NOMO-1 (cell line): Measurements from ENCODE around the gene EIF4EBP2.

Experiments used
- DNase-seq, 2 experiments: peaks; one replicate each; lab custom pipeline; 2025; ENCODE audit not compliant: unreplicated experiment in 2 of 2; lab: John Stamatoyannopoulos, UW

EIF4EBP2 gene

GRCh38 chr10:70376436-70377378 is 27.2 kb upstream of the EIF4EBP2 start:
- DNase-seq: no peak

DNA sequence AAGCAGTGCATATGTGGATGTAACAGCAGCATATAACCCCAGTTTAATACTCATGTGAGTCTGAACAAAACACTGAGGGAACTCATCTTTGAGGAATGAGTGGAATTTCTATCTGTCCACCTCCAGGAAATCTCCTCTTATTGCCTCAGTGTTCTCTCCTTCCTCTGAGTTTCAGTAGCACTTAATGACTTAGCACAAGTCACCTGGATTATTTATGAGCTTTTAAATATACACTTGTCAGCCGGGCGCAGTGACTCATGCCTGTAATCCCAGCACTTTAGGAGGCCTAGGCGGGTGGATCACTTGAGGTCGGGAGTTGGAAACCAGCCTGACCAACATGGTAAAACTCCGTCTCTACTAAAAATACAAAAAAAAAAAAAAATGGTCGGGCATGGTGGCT is 25.8 kb upstream of the EIF4EBP2 start:
- DNase-seq: no peak

- DNase-seq: no peak
These were observed 24.3 kb upstream of the EIF4EBP2 start for GRCh38 chr10:70379581-70380176.

- DNase-seq: no peak
These were observed 23.4 kb upstream of the EIF4EBP2 start for GRCh38 chr10:70380350-70381135.

DNA sequence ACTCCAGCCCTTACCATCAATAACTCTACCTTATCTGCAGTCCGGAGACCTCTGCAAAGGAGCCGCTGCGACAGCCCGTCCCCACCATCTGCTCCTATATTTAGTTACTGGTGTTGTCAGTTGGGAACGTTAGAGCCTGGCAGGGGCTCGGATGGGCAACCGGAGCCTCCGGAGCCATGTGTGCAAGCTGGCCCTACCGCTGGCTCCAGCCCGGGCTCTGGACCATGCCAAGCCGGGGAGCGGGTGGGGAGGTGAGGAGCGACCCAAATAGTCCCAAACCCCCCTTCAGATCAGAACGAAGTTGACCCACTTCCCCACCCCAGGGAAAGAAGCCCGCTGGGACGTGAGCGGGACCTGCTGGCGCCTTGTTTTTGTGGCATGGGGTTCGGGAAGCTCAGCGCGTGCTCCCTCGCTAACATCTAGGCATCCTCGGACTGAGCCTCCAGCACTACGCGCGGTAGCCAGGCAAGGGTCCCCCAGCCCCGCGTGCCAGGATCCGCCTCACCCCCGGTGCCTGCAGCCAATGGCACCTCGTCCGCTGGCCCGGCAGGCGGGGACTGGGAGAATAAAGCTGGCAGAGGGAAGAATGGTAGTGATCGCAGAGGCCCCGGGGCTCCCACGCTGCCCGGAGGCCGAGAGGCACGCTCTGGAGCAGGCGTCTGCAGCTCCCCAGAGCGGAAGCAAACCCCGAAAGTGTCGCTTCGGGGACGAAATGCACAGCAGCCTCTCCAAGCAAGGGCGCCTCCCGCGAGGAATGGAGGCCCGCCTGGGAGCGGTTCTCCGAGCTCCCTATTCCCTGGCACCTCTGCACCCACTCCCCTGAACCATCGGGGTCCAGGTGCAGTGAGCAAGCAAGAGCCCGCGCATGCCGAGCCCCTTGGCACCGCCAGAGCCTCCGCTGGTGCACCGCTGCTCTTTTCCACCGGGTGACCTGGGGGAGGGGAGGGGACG is 22.2 kb upstream of the EIF4EBP2 start:
- DNase-seq: peak in 1 of 2 experiments; percentile 21

DNA sequence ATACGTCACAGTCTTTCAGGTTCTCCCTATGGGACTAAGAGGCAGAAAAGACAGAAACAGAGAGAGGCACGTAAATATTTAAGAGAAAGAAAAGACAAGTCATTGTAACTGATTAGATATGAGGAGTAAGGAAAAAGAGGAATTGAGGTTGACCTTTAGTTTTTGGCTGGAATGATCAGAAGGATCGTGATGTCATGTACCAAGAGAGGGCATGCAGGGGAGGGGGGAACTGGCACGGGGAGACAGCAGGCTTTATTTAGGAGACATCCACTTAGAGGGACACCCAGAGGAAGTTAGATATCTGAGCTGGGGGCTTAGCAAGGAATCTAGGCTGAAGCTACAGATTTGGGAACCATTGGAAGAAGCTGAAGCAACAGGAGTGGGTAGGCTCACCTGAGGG is 12.3 kb upstream of the EIF4EBP2 start:
- no peak for DNase-seq

GRCh38 chr10:70396140-70396539 is 7.8 kb upstream of the EIF4EBP2 start:
- no peak for DNase-seq

GRCh38 chr10:70399177-70399576 is 4.8 kb upstream of the EIF4EBP2 start:
- DNase-seq: no peak

GRCh38 chr10:70403483-70404035 is 386 bp upstream of the EIF4EBP2 start:
- DNase-seq: no peak

GRCh38 chr10:70404787-70405036 is 767 bp downstream of the EIF4EBP2 start:
- no peak for DNase-seq

DNA sequence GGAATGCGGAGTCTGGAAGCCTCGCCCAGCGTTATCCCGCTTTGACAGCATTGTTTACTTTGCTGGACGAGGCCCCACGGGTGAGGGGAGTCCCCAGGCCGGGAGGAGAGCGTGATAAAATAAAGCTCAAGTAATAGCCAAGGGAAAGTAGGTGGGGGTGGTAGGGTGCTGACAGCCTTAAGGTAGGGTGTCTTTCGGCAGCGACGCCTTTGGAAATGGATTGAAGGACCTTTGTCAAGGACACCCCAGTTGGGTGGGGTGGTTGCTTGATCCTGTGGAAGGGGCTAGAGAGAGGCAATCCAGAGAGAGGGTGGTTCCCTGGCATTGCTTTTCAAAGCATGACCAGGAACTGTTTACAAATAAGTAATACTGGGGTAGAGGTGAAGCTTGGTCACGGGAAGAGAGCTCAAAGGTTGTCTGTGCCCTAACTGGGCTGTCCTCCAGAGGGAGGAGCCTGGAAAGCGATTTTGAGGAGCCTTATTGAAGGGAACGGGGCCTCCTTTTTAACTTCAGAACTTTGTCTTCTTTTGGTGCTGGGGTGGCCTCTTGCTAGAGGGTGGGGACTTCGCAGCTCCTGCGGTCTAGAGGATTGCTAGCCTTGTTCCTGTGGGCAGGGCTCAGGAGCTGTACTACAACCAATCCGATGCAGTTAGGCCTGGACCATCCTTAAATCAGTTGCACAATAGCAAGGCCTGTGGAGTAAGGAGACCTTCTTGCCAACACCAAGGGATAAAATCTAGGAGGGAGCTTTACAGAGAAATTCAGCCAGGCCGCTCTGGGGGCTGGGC is 1.3 kb downstream of the EIF4EBP2 start:
- DNase-seq: peak; percentile 88 to 95

DNA sequence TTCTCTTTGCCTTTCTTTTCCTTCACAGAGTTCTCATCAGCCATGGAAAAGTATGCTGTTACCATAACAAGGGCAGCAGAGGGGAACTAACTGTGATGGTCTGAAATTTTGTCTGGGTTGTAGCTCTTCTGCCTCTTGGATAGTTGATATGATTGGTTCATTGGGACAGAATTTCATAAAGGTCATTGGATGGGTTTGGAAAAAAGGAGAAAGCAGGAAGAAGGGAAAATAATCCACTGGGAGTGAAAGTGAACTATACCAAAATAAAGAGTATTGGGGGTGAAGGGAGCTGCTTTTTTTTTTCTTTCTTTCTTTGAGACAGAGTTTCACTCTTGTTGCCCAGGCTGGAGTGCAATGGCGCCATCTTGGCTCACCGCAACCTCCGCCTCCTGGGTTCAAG is 5.8 kb downstream of the EIF4EBP2 start:
- no peak for DNase-seq

GRCh38 chr10:70410608-70411007 is 6.7 kb downstream of the EIF4EBP2 start:
- DNase-seq: no peak

DNA sequence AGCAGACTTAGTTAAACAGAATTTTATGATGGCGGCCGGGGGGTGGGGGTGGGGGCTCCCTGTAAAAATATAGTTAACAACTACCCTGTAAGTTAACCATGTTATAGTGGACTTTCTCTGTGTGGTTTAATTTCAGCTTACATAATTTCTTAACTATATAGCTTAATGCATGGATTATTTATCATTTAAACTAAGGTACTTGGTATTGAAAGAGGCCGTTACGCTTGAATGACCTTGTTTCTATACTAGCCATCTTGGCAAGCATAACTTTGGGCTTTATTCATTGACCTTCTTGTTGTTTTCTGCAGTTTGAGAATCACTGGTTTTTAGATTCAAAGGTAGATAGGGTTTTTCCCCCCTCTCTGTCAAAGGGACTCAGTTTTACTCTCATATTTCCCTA is 8.4 kb downstream of the EIF4EBP2 start:
- DNase-seq: no peak

DNA sequence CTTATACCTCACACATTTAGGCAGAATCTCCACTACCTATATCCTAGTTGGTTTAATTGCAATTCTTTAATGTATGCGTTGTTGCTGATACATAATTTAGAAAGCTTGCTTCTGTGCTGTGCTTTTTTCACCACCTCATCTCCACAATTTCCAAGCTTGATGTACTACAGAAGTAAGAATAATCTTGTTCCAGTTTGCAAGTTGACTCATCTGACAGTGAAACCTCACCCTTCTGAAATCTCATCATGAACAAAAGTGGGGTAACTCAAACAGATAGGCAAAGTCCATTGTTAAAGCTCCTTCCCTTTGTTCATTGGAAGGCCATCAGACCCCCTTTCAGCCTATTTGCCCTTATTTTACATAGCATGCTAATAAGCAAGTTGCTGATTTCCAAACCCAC is 13.6 kb downstream of the EIF4EBP2 start:
- no peak for DNase-seq

GRCh38 chr10:70418229-70418628 is 14.3 kb downstream of the EIF4EBP2 start:
- DNase-seq: no peak

GRCh38 chr10:70418713-70419112 is 14.8 kb downstream of the EIF4EBP2 start:
- DNase-seq: no peak

GRCh38 chr10:70424320-70424719 is 20.4 kb downstream of the EIF4EBP2 start:
- DNase-seq: no peak

DNA sequence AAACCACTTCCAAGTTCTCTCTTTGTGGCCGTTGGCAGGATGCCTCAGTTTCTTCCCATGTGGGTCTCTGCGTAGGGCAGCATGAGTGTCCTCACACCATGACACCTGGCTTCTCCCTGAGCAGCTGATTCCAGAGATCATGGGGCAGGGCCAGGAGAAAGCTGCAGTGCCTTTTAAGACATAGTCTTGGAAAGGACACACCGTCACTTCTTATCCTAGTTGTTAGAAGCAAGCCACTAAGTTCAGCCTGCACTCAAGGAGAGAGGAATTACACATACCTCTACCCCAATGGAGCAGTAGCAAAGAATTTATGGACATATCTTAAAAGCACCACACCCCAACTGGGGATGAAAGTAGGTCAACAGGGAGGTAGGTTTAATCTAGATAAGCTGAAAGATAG is 21.2 kb downstream of the EIF4EBP2 start:
- no peak for DNase-seq

DNA sequence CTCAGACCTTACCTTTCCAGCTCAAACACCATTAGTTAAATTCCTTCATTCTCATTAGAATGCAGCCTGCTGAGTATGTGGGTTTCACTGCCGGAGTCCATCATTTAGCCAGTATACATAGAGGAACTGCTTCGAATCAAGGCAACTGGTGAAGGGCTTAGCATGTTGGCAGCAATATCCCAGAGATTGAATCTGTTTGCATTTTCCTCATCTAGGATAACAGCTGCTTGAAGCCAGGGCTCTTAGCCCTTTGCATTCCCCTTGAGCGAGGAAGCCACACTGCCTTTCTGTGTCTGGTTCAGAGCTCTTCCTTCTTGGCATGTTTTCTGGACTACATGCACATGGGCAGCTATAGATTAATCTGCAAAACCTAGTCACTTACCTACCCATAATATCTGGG is 22.9 kb downstream of the EIF4EBP2 start:
- no peak for DNase-seq
